KOPT-K1 (cell line): Measurements from ENCODE around the gene ACTR1A.
"Not testable (repeated sequence)": the region's sequence is repeated elsewhere in the genome, so short reads cannot be mapped to it uniquely, and the experiment has no call there.

ENCODE experiments used
- H3K27ac ChIP-seq: fragments of 200-600 bp; sonication (generic); 2 replicates; pipeline ENCODE4 v1.5.1; 2016; ENCODE audit warnings: antibody characterized with exemption, mild to moderate bottlenecking, low read depth, low read length; ENCODE audit not compliant: poor library complexity, severe bottlenecking
- H3K36me3 ChIP-seq: fragments of 200-600 bp; sonication (generic); 2 replicates; pipeline ENCODE4 v1.5.1; 2017; ENCODE audit warnings: antibody characterized with exemption, mild to moderate bottlenecking, low read length, moderate library complexity; ENCODE audit not compliant: insufficient read depth
- H3K9me3 ChIP-seq: fragments of 200-600 bp; sonication (generic); 2 replicates; pipeline ENCODE4 v1.5.1; 2017; ENCODE audit warnings: antibody characterized with exemption, low read length, mild to moderate bottlenecking; ENCODE audit not compliant: insufficient read depth, poor library complexity, severe bottlenecking

The ACTR1A gene

DNA sequence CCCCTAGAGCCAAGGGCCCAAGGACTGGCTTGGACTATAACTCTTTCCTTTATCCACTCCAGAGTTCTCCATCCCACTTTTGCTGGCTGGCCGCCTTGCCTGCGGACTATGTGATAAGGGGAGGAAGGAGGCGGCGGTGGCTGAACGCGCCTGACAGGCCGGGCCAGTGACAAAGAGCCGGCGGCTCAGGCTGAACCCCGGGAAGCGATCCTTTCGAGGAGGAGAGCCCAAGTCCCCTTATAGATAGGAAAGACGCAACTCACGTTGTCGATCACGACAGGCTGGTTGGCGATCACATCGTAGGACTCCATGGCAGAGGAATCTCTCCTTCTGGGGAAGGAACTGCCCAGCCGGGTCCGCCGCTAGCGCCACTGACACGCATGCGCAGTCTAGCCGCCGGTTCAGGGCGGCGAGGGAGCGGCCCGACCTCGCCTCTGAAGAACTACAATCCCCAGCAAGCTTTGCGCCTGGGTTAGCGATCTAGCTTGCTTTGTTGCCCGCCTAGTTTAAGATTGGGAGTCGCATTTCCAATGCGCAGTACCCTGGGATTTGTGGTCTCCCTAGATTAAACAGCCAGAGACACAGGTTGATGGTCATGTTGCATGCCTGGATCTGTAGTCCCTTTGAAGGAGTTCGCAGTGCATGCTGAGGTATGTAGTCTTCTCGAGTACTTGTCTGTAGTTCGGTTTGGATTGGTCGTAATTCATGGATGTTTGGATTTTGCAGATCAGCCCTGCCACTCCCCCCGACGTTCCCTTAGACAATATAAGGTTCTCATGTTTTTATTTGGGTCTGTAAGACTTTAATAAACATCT, at the start of gene ACTR1A:
ACTR1A (minus strand) TSS at position 376 of the 815 bp plus-strand sequence; CDS start at position 311, 65 bp downstream.
- no peaks in the 10 kb centered on the region for H3K36me3 ChIP-seq
- H3K27ac ChIP-seq: peak within 1 kb of the TSS; percentile 75
- H3K9me3 ChIP-seq: no peaks in the 10 kb centered on the region

DNA sequence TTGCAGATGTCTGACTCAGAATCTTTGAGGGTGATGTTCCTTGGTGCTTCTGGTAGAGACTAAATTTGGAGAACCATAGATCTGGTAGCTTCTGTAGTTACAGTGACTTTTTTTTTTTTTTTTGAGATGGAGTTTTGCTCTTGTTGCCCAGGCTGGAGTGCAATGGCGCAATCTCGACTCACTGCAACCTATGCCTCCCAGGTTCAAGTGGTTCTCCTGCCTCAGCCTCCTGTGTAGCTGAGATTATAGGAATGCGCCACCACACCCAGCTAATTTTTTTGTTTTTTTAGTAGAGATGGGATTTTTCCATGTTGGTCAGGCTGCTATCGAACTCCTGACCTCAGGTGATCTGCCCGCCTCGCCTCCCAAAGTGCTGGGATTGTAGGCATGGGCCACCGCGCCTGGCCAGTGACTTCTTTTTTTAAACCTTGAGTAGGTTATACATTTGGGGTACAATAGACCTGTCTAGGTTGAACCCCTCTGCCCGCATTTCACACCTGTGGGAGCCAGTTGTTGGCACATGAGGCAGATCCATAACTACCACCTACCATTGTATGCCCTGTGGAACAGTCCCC, 48.2 kb upstream of the ACTR1A start:
- Histone ChIP-seq H3K9me3 (no peaks in the 10 kb centered on the region), H3K27ac (no peak overlapping the region), H3K36me3 (peaks cover 14% of the 10 kb centered on the region; the same call in 1 of the 2 replicates)

DNA sequence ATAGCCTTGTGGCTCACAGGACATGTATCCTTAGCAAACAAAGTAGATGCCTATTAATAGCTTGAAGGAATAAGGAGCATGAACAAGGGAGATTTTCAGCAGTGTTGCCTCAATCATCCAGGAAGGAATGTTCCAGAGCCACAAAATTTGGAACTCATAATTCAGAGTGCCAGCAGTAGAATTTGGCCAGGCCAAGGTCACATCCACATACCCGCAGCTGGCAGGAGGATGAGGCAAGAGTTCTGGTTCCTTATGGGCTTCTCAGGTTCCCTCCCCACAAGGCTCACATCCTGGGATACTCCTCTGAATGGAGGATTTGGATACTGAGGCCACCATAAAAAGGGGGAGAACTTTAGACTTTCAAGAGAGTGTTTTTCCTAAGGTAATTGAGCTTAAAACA, 47.0 kb upstream of the ACTR1A start:
- H3K27ac ChIP-seq: no peak overlapping the region
- no peaks in the 10 kb centered on the region for H3K9me3 ChIP-seq
- H3K36me3 ChIP-seq: peaks cover 14% of the 10 kb centered on the region; the same call in 1 of the 2 replicates

DNA sequence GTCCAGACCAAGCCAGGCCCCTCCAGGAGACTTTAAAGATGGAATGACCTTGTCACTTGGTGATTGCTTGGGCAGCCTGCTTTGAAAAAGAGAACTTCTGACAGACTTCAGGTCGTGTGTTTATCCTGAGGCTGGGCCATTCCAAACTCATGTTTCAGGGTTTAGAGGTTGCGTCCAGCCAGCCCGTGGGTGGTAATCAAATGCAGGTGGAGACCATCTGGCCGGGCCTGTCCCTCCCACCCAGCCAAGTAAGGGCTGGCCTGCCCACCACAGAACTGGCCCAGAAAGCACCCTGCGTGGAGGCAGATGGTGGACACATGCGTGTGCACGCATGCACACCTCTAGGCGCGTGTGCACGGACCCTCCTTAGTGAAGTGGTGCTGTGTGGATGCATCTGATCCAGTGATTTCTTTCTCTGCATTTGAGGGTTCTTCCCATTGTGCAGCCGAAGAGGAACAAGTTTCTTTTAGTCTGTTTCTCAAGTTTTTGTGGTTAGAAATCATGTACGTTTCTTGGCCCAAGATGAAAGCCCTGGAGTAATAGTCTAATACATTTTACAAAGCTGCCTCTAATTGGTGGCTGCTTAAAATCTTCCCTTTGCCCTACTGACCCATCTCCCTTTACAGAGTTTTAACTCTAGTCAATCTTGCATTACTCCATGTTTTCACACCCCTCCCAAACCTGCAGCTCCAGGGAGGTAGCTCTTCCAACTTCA, 44.3 kb upstream of the ACTR1A start:
- Histone ChIP-seq H3K9me3 (no peaks in the 10 kb centered on the region), H3K36me3 (peaks cover 8% of the 10 kb centered on the region; the same call in 1 of the 2 replicates), H3K27ac (no peak overlapping the region)

DNA sequence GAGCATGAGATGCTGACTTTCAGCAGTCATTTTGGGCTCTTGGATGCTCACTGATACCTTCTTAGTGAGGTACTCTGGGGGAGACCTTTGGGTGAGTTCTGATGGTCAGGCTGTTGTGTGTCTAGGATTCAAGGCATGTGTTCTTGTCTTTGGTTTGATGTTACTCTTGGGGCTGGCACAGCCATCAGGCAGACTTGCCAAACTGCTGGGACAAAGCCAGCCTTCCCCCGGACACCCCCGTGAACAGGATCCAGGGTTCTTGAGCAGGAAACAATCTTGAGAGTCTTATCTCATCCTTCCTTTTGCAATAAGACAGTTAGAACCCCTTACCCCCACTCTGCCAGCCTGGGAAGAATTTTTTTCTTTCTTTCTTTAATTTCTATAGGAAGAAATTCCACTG, 43.5 kb upstream of the ACTR1A start:
- peaks cover 6% of the 10 kb centered on the region; the same call in 1 of the 2 replicates for H3K36me3 ChIP-seq
- H3K27ac ChIP-seq: no peak overlapping the region
- H3K9me3 ChIP-seq: no peaks in the 10 kb centered on the region

DNA sequence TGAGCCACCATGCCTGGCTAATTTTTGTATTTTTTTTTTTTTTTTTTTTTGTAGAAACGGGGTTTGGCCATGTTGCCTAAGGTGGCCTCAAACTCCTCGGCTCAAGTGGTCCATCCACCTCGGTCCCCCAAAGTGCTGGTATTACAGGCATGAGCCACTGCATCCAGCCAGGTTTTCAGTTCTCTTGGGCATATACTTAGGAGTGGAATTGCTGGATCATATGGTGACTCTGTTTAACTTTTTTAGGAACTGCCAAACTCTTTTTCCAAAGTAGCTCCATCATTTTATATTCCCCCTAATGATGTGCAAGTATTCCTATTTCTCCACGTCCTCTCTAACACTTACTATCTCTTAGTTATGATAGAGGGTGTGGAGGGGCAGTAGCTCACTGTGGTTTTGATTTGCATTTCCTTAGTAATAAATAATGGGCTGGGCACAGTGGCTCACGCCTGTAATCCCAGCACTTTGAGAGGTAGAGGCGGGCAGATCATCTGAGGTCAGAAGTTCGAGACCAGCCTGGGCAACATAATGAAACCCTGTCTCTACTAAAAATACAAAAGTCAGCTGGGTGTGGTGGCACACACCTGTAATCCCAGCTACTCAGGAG, 42.9 kb upstream of the ACTR1A start:
- Histone ChIP-seq H3K9me3 (no peaks in the 10 kb centered on the region), H3K36me3 (no peaks in the 10 kb centered on the region), H3K27ac (no peak overlapping the region)

DNA sequence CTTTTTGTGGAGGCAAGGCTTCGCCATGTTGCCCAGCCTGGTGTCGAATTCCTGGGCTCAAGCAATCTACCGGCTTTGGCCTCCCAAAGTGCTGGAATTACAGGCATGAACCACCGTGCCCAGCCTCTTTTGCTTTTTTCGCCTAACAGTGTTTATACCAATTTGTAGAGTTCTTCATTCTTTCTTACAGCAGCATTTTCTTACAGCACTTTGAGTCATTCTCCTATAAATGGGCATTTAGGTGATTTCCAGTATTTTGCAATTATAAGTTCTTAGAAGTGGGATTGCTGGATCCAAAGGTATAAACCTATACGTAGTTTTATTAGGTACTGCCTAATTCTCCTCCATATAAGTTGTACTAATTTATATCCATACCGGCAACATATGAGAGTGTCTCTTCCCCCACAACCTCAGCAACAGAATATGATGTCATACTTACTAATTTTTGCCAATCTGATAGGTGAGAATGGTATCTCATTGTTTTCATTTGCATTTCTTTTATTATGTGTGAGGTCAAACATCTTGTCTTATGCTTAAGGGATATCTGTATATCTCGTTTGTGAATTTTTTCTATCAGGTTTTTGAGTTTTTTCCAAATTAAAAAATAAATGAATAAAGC, 40.4 kb upstream of the ACTR1A start:
- Histone ChIP-seq H3K36me3 (no peaks in the 10 kb centered on the region), H3K9me3 (no peaks in the 10 kb centered on the region), H3K27ac (no peak overlapping the region)

DNA sequence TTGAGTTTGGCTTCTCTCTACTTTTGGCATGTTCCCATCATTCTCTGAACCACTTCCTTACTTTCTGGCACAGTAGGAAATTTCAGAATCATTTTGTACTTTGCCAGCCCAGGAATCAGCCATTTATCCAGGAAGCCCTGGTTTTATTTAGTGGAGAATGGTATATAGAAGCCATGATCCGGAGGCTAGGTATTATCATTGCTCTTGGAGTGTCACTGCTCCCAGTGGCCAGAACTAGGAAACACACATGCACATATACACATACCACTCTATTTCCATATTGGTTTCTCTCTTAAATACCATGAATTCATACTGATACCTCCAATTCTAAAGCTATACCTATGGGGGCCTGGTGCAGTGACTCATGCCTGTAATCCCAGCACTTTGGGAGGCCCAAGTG, 37.5 kb upstream of the ACTR1A start:
- no peaks in the 10 kb centered on the region for H3K9me3 ChIP-seq
- no peaks in the 10 kb centered on the region; the same call in 1 of the 2 replicates for H3K36me3 ChIP-seq
- no peak overlapping the region for H3K27ac ChIP-seq

DNA sequence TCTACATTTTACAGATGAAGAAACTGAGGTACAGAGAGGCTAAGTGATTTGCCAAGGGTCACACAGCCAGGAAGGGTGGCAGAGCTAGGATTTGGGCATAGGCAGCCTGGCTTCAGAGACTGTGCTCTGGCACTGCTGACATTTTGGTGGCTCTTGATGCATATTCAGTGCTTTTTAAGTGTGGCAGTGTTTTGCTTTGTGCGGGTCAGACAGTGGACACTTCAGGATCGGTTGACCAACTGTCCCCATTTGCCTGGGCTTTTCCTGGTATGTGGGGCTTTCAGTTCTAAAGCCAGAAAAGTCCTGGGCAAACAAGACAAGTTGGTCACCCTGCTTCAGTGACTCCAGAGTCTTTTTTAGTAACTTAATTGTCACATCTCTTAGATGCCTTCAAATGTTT, 36.3 kb upstream of the ACTR1A start:
- H3K9me3 ChIP-seq: no peaks in the 10 kb centered on the region
- H3K27ac ChIP-seq: no peak overlapping the region
- no peaks in the 10 kb centered on the region; the same call in 1 of the 2 replicates for H3K36me3 ChIP-seq

DNA sequence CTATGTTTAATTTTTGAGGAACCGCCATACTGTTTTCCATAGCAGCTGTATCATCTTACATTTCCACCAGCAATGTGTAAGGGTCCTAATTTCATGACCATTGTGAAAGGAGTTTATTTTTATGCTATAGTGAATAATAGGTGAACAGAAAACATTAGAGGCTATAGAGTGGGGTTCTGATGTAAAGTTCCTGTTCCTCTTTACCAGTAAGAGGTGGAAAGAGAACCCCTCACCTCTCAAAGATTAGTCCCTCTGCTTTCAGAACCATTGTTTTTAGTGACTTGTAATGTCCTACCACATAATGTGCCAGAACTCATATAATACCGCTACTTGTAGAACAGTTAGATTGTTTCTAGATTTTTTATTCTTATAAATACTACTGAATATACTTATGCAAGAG, 35.4 kb upstream of the ACTR1A start:
- H3K9me3 ChIP-seq: no peaks in the 10 kb centered on the region
- H3K27ac ChIP-seq: no peak overlapping the region
- no peaks in the 10 kb centered on the region; the same call in 1 of the 2 replicates for H3K36me3 ChIP-seq

DNA sequence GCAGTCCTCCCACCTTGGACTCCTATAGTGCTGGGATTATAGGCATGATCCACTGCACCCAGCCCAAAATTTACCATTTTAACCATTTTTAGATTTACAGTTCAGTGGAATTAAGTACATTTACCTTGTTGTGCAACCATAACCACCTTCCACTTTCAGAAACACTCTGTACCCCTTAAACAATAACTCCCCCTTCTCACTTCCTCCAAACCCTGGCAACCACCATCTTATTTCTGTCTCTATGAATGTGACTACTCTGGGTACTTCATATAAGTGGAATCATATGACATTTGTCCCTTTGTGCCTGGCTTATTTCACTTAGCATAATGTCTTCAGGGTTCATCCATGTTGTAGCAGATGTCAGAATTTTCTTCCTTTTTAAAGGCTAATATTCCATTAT, 34.9 kb upstream of the ACTR1A start:
- Histone ChIP-seq H3K27ac (no peak overlapping the region), H3K36me3 (no peaks in the 10 kb centered on the region; the same call in 1 of the 2 replicates), H3K9me3 (no peaks in the 10 kb centered on the region)

DNA sequence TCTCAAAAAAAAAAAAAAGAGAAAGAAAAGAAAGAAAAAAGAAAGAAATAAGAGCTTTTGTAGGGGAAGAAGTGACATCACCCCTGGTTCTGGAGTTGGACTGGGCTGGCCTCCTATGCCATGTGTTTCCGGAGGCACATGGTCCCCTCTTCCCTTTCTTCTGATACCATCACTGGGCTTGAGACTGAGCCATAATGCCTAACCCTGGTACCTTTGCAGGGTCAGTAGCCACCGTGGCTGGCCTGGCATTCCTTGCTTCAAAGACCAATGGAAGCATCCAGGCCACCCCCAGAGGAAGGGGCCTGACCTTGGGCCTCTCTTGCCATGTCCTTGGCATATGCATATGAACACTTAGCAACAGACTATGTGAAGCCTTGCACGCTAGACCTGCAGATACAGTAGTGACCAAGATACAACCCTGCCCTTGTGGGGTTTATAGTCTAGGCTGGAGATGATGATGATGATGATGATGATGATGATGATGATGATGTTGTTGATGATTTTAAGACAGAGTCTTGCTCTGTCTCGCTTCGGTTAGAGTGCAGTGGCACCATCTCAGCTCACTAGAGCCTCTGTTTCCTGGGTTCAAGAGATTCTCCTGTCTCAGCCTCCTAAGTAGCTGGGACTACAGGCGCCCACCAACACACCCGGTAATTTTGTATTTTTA, 33.1 kb upstream of the ACTR1A start:
- Histone ChIP-seq H3K36me3 (no peaks in the 10 kb centered on the region; the same call in 1 of the 2 replicates), H3K27ac (no peak overlapping the region), H3K9me3 (no peaks in the 10 kb centered on the region)

DNA sequence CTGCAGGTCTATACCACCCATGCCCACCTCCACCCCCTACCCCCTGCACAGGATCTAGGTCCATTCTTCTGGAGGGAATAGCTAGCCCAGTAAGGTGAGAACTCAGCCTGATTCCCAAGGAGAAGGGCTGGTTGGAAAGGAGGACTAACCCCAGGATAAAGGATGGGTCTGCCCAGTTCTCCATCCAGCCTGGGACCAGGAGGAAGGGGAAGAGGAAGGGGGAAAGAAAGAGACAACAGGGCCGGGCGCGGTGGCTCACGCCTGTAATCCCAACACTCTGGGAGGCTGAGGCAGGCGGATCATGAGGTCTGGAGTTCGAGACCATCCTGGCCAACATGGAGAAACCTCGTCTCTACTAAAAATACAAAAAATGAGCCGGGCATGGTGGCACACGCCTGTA, 32.5 kb upstream of the ACTR1A start:
- H3K9me3 ChIP-seq, H3K27ac ChIP-seq, H3K36me3 ChIP-seq: not testable (repeated sequence)

DNA sequence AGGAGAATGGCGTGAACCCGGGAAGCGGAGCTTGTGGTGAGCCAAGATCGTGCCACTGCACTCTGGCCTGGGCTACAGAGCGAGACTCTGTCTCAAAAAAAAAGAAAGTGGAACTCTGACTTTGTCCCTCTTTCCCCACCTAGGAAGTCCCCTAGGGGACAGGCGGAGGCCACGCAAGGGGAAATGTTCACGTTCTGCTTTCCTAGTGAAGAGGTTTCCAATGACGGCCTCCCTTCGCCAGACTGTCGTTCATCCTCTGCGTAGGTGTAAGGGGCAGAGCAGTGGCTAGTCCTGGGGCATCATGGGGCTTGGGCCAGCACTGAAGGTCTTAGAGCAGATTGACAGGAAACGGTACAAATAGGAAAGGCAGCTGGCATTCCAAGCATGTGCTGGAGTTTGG, 31.8 kb upstream of the ACTR1A start:
- Histone ChIP-seq H3K9me3 (no peaks in the 10 kb centered on the region), H3K27ac (no peak overlapping the region), H3K36me3 (no peaks in the 10 kb centered on the region; the same call in 1 of the 2 replicates)
